ENCODE data around the gene CHPT1.

GRCh38 chr12:101690544-101691098 is 6.8 kb upstream of the CHPT1 start:
- TF ChIP-seq CTCF (IDR thresholded peaks at IDR 0.05 in 8 of 11, conservative IDR thresholded peaks at IDR 0.05 in 3 of 11) = no peak
- no peak for TF ChIP-seq POLR2AphosphoS5 (IDR thresholded peaks at IDR 0.05)

Measured in spleen (tissue), 7 donors.